ENCODE measurements around the gene BRIP1.
"Not testable (repeated sequence)": the region's sequence is repeated elsewhere in the genome, so short reads cannot be mapped to it uniquely, and the experiment has no call there.

The BRIP1 gene

DNA sequence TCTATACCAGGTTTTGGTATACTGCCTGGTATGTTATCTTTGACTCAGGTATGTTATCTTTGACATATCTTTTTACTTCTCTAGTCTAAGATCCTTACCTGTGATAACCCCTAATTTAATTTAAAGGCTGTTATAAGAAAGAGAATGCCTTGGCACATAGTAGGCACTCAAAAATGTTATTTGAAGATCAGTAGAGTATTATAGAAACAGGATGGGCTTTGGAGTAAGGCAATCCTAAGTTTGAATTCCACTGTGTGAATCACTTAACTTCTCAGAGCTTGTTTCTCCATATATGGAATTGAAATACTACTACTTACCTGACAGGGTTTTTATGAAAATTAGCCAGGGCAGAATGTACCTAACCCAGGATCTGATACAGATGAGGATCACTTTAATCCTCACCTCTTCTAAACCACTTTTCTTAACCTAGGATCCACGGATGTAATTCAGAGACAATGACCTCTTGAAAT, 1.2 kb downstream of the BRIP1 start:
- DNase-seq (ENCODE audit: insufficient read length) (no peak), FAIRE-seq (peak; percentile 27)
- no peak for TF ChIP-seq POLR2AphosphoS5 (IDR thresholded peaks at IDR 0.05; ENCODE audit: low read depth, low read length)
- no peak for TF ChIP-seq TAF1 (IDR thresholded peaks at IDR 0.05; ENCODE audit: borderline replicate concordance, low read depth, low read length)
- no peak; the same call in 1 of the 2 replicates for TF ChIP-seq POLR2A (IDR thresholded peaks at IDR 0.05; ENCODE audit: low read depth, low read length)

DNA sequence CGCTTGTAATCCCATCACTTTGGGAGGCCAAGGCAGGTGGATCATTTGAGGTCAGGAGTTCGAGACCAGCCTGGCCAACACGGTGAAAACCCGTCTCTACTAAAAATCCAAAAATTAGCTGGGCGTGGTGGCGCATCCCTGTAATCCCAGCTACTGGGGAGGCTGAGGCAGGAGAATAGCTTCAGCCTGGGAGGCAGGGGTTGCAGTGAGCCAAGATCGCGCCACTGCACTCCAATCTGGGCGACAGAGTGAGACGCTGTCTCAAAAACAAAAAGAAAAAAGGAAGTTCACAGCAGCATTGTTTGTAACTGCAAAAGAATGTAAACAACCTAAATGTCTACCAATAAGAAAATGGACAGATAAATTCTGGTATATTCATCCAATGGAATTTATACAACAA, 2.9 kb downstream of the BRIP1 start:
- not testable (repeated sequence) for DNase-seq (ENCODE audit: insufficient read length); FAIRE-seq

DNA sequence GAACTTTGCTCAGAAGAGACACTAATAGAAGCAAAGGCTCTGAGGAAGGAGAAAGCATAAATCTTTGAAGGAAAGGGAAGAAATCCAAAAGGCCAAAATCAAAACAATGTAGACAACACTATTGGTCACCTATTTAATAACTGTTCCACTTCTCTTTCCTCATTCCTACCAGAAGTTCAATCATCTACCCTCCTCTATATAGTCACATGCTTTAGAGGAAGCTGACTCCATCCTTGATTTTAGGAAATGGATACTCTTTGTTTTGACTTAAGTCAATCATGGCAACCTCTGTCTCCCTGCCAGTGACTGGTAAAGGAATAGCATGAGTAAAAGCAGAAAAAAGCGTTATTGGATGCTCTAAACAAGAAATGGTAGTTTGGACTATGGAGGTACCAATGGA, 7.3 kb downstream of the BRIP1 start:
- no peak for FAIRE-seq
- no peak for DNase-seq (ENCODE audit: insufficient read length)
- TF ChIP-seq POLR2A (IDR thresholded peaks at IDR 0.05; ENCODE audit: low read depth, low read length) = no peak
- TF ChIP-seq POLR2AphosphoS5 (IDR thresholded peaks at IDR 0.05; ENCODE audit: low read depth, low read length) = no peak
- TF ChIP-seq TAF1 (IDR thresholded peaks at IDR 0.05; ENCODE audit: borderline replicate concordance, low read depth, low read length) = no peak

DNA sequence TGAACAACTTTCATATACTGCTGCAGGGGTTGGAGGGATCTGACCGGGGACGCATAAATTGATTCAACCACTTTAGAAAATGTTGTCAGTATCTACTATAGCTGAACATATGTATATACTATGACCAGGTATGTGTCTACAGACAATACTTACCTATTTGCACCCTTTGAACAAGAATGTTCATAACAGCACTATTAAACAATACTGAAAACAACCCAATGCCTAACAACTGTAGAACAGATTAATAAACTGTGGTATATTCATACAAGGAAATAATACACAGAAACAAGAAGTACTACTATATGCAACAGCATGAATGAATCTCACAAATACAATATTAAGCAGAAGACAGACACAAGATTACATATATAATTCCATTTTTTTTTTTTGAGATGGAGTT, 10.5 kb downstream of the BRIP1 start:
- no peak for FAIRE-seq
- no peak for DNase-seq (ENCODE audit: insufficient read length)
- TF ChIP-seq POLR2A (IDR thresholded peaks at IDR 0.05; ENCODE audit: low read depth, low read length) (no peak), TAF1 (IDR thresholded peaks at IDR 0.05; ENCODE audit: borderline replicate concordance, low read depth, low read length) (no peak), POLR2AphosphoS5 (IDR thresholded peaks at IDR 0.05; ENCODE audit: low read depth, low read length) (no peak)

DNA sequence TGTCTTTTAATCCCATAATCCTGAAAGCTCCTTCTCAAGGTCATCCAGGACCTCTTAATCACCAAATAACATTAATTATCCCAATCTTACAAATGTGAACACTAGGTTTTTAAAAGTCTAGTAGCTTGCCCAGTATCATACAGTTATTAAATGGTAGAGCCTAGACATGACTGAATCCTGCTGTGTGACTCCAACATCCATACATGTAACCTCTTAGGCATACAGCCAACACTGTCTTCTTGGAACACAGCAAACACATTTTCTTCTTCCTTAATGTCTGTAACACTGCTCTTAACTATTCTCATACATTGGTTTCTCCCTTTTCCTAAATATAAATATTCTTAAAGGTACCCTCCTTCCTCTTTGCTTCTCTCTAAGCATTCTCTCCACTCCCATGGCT, 13.7 kb downstream of the BRIP1 start:
- no peak for TF ChIP-seq POLR2AphosphoS5 (IDR thresholded peaks at IDR 0.05; ENCODE audit: low read depth, low read length)
- TF ChIP-seq POLR2A (IDR thresholded peaks at IDR 0.05; ENCODE audit: low read depth, low read length) = no peak
- TF ChIP-seq TAF1 (IDR thresholded peaks at IDR 0.05; ENCODE audit: borderline replicate concordance, low read depth, low read length) = no peak
- FAIRE-seq = no peak
- no peak for DNase-seq (ENCODE audit: insufficient read length)

DNA sequence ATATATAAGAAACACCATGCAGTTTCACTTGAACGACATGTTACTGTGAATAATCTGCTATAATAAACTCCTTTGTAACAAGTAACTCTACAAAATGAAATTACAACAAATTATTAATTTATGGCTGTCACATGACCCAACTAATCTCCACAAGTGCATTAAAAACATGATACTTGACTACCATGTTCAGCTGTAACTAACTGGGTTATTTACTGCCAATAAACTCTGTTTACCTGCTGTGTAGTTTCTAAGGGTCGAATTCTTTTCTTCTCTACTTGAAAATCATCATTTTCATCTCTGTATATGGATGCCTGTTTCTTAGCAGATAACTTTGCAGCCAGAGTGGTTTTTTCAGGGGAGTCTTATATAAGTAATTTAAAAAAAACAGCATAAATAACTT, 14.4 kb downstream of the BRIP1 start:
- no peak for FAIRE-seq
- TF ChIP-seq POLR2A (IDR thresholded peaks at IDR 0.05; ENCODE audit: low read depth, low read length) (no peak), TAF1 (IDR thresholded peaks at IDR 0.05; ENCODE audit: borderline replicate concordance, low read depth, low read length) (no peak), POLR2AphosphoS5 (IDR thresholded peaks at IDR 0.05; ENCODE audit: low read depth, low read length) (no peak)
- no peak for DNase-seq (ENCODE audit: insufficient read length)

DNA sequence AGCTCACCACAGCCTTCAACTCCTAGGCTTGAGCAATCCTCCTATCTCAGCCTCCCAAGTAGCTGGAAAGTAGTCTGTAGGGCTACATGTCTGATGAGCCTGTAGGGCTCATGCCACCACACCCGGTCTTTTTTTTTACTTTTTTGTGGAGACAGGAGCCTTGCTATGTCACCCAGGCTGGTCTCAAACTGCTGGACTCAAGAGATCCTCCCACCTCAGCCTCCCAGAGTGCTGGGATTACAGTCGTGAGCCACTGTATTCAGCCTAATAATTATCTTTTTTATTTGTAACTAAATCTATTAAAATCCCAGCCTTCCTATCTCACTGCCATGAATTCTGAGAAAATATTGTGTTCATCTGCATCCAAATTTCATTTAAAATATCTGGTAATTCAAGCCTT, 15.1 kb downstream of the BRIP1 start:
- no peak for FAIRE-seq
- DNase-seq (ENCODE audit: insufficient read length) = no peak

DNA sequence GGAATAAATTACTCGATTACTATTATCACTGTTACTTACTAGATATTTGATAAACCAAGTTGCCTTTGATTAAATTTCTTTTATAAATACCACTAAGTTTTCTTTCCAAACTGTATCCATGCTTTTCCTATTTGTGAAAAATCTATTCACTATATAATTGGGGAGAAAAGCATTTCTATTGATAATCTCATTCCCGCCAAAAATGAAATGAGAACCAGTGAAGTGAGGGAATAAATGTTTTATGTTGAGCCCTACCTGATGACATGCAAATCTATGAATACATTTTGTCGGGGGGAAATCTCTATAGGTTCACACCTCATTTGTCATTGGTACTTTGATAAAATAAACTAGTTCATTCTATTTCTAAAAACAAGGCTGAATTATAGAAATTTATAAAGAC, 15.7 kb downstream of the BRIP1 start:
- TF ChIP-seq POLR2A (IDR thresholded peaks at IDR 0.05; ENCODE audit: low read depth, low read length) (no peak), POLR2AphosphoS5 (IDR thresholded peaks at IDR 0.05; ENCODE audit: low read depth, low read length) (no peak), TAF1 (IDR thresholded peaks at IDR 0.05; ENCODE audit: borderline replicate concordance, low read depth, low read length) (no peak)
- no peak for DNase-seq (ENCODE audit: insufficient read length)
- FAIRE-seq = no peak

More for the DNA sequence above, 15.1 kb downstream of the BRIP1 start:
- no peak for TF ChIP-seq POLR2AphosphoS5 (IDR thresholded peaks at IDR 0.05; ENCODE audit: low read depth, low read length)
- no peak for TF ChIP-seq POLR2A (IDR thresholded peaks at IDR 0.05; ENCODE audit: low read depth, low read length)
- TF ChIP-seq TAF1 (IDR thresholded peaks at IDR 0.05; ENCODE audit: borderline replicate concordance, low read depth, low read length) = no peak

DNA sequence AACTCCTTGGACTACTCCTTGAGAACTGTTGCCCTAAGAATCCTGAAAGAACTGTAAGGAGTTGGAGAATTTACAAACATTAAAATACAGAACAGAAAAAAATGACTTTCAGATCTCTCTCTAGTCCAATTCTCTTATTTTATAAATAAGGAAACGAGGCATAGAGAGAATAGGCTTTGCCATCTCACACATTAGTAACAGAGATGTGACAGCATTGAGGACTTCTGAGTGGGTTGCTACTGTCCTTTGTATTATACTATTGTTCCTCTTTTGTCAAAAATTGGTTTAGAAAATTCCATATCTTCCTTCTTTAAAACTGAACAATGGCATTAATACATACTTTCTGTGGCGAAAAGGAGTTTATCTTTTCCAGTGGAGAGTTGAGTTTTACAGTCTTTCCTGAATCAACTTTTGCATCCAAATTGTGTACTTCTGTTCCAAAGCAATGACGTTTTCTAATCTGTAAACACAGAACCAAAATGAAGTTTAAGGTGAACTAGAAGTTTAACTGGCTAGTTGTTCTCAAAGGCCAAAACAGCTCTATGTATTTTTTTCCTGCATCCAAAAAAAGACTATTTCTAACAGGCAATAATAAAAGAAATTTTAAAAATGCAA, 16.5 kb downstream of the BRIP1 start:
- no peak for FAIRE-seq
- TF ChIP-seq TAF1 (IDR thresholded peaks at IDR 0.05; ENCODE audit: borderline replicate concordance, low read depth, low read length) = no peak
- no peak for TF ChIP-seq POLR2AphosphoS5 (IDR thresholded peaks at IDR 0.05; ENCODE audit: low read depth, low read length)
- TF ChIP-seq POLR2A (IDR thresholded peaks at IDR 0.05; ENCODE audit: low read depth, low read length) = no peak
- DNase-seq (ENCODE audit: insufficient read length) = no peak

DNA sequence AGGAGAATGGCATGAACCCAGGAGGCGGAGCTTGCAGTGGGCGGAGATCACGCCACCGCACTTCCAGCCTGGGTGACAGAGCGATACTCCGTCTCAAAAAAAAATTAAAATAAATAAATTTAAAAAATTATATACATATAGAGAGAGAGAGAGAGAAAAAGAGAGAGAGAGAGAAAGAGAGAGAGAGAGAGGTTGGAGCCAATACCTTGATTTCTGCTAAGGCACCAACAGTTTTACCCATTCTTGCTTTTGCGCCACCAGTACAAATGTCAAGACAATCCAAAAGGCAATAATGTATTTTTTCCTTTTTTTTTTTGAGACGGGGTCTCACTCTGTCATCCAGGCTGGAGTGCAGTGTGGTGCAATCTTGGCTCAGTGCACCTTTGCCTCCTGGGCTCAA, 17.2 kb downstream of the BRIP1 start:
- TF ChIP-seq POLR2A (IDR thresholded peaks at IDR 0.05; ENCODE audit: low read depth, low read length) (no peak), POLR2AphosphoS5 (IDR thresholded peaks at IDR 0.05; ENCODE audit: low read depth, low read length) (no peak)
- no peak for DNase-seq (ENCODE audit: insufficient read length)
- no peak for FAIRE-seq

DNA sequence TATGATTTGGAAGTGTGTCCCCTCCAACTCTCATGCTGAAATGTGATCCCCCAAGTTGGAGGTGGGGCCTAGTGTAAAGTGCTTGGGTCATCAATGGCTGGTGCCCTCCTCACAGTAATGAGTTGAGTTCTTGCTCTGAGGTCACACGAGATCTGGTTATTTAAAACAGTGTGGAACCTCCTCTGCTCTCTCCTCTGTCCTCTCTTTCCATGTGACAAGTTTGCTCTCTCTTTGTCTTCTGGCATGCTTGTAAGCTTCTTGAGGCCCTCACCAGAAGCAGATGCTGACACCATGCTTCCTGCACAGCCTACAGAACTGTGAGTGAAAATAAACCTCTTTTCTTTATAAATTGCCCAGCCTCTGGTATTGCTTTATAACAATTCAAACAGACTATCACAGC, 19.9 kb downstream of the BRIP1 start:
- TF ChIP-seq TAF1 (IDR thresholded peaks at IDR 0.05; ENCODE audit: borderline replicate concordance, low read depth, low read length) (no peak), POLR2A (IDR thresholded peaks at IDR 0.05; ENCODE audit: low read depth, low read length) (no peak), POLR2AphosphoS5 (IDR thresholded peaks at IDR 0.05; ENCODE audit: low read depth, low read length) (no peak)
- no peak for FAIRE-seq
- no peak for DNase-seq (ENCODE audit: insufficient read length)

DNA sequence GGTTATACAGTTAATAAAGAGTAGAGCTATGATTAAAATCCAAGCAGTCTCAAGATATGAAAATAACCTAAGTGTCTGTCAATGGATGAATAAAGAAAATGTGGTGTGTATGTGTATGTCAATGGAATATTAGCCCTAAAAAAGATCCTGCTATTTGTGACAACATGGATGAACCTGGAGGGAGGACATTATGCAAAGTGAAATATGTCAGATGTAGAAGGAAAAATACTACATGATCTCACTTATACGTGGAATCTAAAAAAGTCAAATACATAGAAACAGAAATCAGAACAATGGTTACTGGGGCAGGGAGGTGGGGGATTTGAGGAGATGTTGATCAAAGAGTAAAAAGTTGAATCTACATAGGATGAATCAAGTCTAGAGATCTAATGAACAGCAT, 20.4 kb downstream of the BRIP1 start:
- TF ChIP-seq POLR2AphosphoS5 (IDR thresholded peaks at IDR 0.05; ENCODE audit: low read depth, low read length) (no peak), POLR2A (IDR thresholded peaks at IDR 0.05; ENCODE audit: low read depth, low read length) (no peak), TAF1 (IDR thresholded peaks at IDR 0.05; ENCODE audit: borderline replicate concordance, low read depth, low read length) (no peak)
- no peak for FAIRE-seq
- no peak for DNase-seq (ENCODE audit: insufficient read length)

DNA sequence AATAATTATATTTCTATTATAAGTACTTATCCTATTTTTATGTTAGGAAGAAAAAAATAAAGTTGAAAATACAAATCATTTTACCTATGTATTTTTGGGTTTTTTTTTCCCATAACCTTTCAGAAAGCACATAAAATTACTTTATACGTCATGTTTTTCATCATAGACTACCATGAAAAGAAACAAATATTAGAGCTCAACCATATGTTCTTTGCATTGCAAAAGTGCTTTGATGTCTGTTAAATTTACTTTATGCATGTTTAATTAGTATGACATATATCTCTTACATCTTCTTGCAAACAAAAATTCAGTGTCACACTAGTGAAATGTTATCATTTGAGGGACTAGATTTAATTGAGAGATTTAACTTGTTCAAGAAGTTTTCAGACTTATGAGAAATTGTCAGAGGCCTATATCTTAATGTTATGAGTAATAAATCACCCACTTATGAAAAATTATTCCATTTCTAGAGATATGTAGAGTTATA, 24.0 kb downstream of the BRIP1 start:
- no peak for TF ChIP-seq POLR2A (IDR thresholded peaks at IDR 0.05; ENCODE audit: low read depth, low read length)
- no peak for TF ChIP-seq TAF1 (IDR thresholded peaks at IDR 0.05; ENCODE audit: borderline replicate concordance, low read depth, low read length)
- TF ChIP-seq POLR2AphosphoS5 (IDR thresholded peaks at IDR 0.05; ENCODE audit: low read depth, low read length) = no peak
- DNase-seq (ENCODE audit: insufficient read length) (no peak), FAIRE-seq (no peak)
